Esophagus muscularis mucosa (tissue), 4 donors: ENCODE results near the gene ZNF662. TPM values are rescaled to one million over a fixed set of nuclear protein-coding genes. Genes with fewer than 3 reads are reported as not detected.

Experiments used
- DNase-seq: peaks from one replicate; pipeline ENCODE4 v3.0.0-alpha.2; 2017; ENCODE audit errors: extremely low spot score
- H3K27ac ChIP-seq, 4 donors: fragments of 200-600 bp; sonication (generic); replicated peaks in 1 of 4; 1 replicate in 3 of 4; 2 replicates in 1 of 4; pipeline ENCODE4 v1.5.1; 2016 to 2019; ENCODE audit warnings: mild to moderate bottlenecking in 1 of 4
- H3K27me3 ChIP-seq, 4 donors: fragments of 200-600 bp; sonication (generic); one replicate each; pipeline versions ENCODE4 v1.5.1 to v1.6.0; 2016 to 2019
- H3K36me3 ChIP-seq, 4 donors: fragments of 200-600 bp; sonication (generic); one replicate each; pipeline ENCODE4 v1.5.1; 2016 to 2019
- H3K4me1 ChIP-seq, 4 donors: fragments of 200-600 bp; sonication (generic); one replicate each; pipeline ENCODE4 v1.5.1; 2016 to 2019
- H3K4me3 ChIP-seq, 4 donors: fragments of 200-600 bp; sonication (generic); 1 replicate in 2 of 4; 2 replicates in 2 of 4; pipeline ENCODE4 v1.5.1; 2016 to 2019; ENCODE audit warnings: mild to moderate bottlenecking in 4 of 4, moderate library complexity in 1 of 4
- H3K9me3 ChIP-seq, 4 donors: fragments of 200-600 bp; sonication (generic); 1 replicate in 3 of 4; 2 replicates in 1 of 4; pipeline ENCODE4 v1.5.1; 2016 to 2019
- CTCF ChIP-seq, 3 experiments: fragments of 200-600 bp in 2 of 3; fragments of 450-650 bp in 1 of 3; sonication (generic) in 2 of 3; IDR thresholded peaks; one replicate each; pipeline ENCODE4 v1.5.1; 2017 to 2019; ENCODE audit warnings: antibody characterized with exemption in 3 of 3, mild to moderate bottlenecking in 2 of 3, moderate library complexity in 1 of 3
- EP300 ChIP-seq: sonication (generic); formaldehyde crosslinking; IDR thresholded peaks from one replicate; pipeline ENCODE4 v1.6.1; 2017; ENCODE audit warnings: antibody characterized with exemption
- POLR2A ChIP-seq: fragments of 450-650 bp; IDR thresholded peaks from one replicate; pipeline ENCODE4 v1.6.1; 2017; ENCODE audit warnings: antibody characterized with exemption, moderate library complexity, mild to moderate bottlenecking, low read depth
- POLR2AphosphoS5 ChIP-seq, 2 donors: sonication (generic); formaldehyde crosslinking; IDR thresholded peaks; one replicate each; pipeline ENCODE4 v1.6.1; 2017; ENCODE audit warnings: antibody characterized with exemption in 2 of 2
- WGBS: methylation state at CpG from one replicate; pipeline ENCODE4 v1.1.5; 2018; 5-methylcytosine and 5-hydroxymethylcytosine counted together
- intact Hi-C: fragments of 100-400 bp; cut with DNase I; formaldehyde crosslinking; loops from one replicate; pipeline ENCODE4 v1.15.1; 2023
- total RNA-seq, 4 donors: library from RNA; depleted of rRNA; stranded (reverse); fragments of >200 nt; gene quantifications; one replicate each; pipeline versions ENCODE4 v1.1.0 to v1.2.1, GENCODE V29; 2016

Gene ZNF662
- total RNA-seq, 4 donors from 2014 or later, result 4.0 to 11.6 (median 5.3) TPM

- H3K9me3 ChIP-seq, result no peaks in the 10 kb centered on the region
- no peak for DNase-seq
- no peaks in the 10 kb centered on the region for H3K27me3 ChIP-seq
- H3K4me3 ChIP-seq, result no peak overlapping the region
- H3K36me3 ChIP-seq, result peaks cover 0 to 15% (median 4%) of the 10 kb centered on the region in 4 donors
- no peak for TF ChIP-seq POLR2AphosphoS5 (IDR thresholded peaks at IDR 0.05)
- no peak for TF ChIP-seq EP300
- no peak for TF ChIP-seq POLR2A
- TF ChIP-seq CTCF (IDR thresholded peaks at IDR 0.05), result no peak
- intact Hi-C loops, result no loop called here
- H3K27ac ChIP-seq, result no peak overlapping the region
- 85% methylated on average over 1 of the region's 1 CpG for WGBS
- H3K4me1 ChIP-seq, result peaks cover 5 to 28% (median 21%) of the 10 kb centered on the region in 4 donors
These were observed 1.9 kb upstream of the ZNF662 start for GRCh38 chr3:42904076-42904475.

GRCh38 chr3:42905740-42906069, 237 bp upstream of the ZNF662 start:
- peaks cover 0 to 31% (median 18%) of the 10 kb centered on the region in 4 donors for H3K36me3 ChIP-seq
- TF ChIP-seq EP300 (no peak), CTCF (IDR thresholded peaks at IDR 0.05) (no peak), POLR2A (no peak), POLR2AphosphoS5 (IDR thresholded peaks at IDR 0.05) (no peak)
- H3K27me3 ChIP-seq, result no peaks in the 10 kb centered on the region
- H3K9me3 ChIP-seq, result peaks cover 0 to 10% (median 1%) of the 10 kb centered on the region in 4 donors
- intact Hi-C loops, result no loop called here
- peak overlapping the region; percentile 60 to 82 (median 64) for H3K4me3 ChIP-seq
- peaks cover 5 to 28% (median 21%) of the 10 kb centered on the region in 4 donors for H3K4me1 ChIP-seq
- no peak for DNase-seq
- H3K27ac ChIP-seq, result peak overlapping the region; percentile 75 to 81 (median 78)
- 37% methylated on average over 5 of the region's 12 CpGs for WGBS

- intact Hi-C loops, result no loop called here
- peak overlapping the region in 2 of 4 donors; percentile 76 to 81 for H3K27ac ChIP-seq
- 60% methylated on average over 4 of the region's 4 CpGs for WGBS
- H3K4me1 ChIP-seq, result peaks cover 5 to 28% (median 21%) of the 10 kb centered on the region in 4 donors
- TF ChIP-seq POLR2A (no peak), POLR2AphosphoS5 (IDR thresholded peaks at IDR 0.05) (no peak), EP300 (no peak), CTCF (IDR thresholded peaks at IDR 0.05) (no peak)
- no peak for DNase-seq
- peak overlapping the region; percentile 60 to 82 (median 64) for H3K4me3 ChIP-seq
- H3K27me3 ChIP-seq, result no peaks in the 10 kb centered on the region
- peaks cover 0 to 19% (median 7%) of the 10 kb centered on the region in 4 donors for H3K9me3 ChIP-seq
- H3K36me3 ChIP-seq, result peaks cover 9 to 42% (median 29%) of the 10 kb centered on the region in 4 donors
These were observed 874 bp downstream of the ZNF662 start for GRCh38 chr3:42906848-42907183.

- Histone ChIP-seq H3K4me1 (peaks cover 5 to 28% (median 21%) of the 10 kb centered on the region in 4 donors), H3K36me3 (peaks cover 20 to 55% (median 39%) of the 10 kb centered on the region in 4 donors), H3K27me3 (no peaks in the 10 kb centered on the region), H3K4me3 (no peak overlapping the region), H3K9me3 (peaks cover 0 to 29% (median 17%) of the 10 kb centered on the region in 4 donors), H3K27ac (no peak overlapping the region)
- TF ChIP-seq POLR2AphosphoS5 (IDR thresholded peaks at IDR 0.05) (no peak), EP300 (no peak), CTCF (IDR thresholded peaks at IDR 0.05) (no peak), POLR2A (no peak)
- DNase-seq, result peak; percentile 57
- WGBS, result 93% methylated on average over 7 of the region's 7 CpGs
- intact Hi-C loops, result no loop called here
These were observed 2.7 kb downstream of the ZNF662 start for GRCh38 chr3:42908675-42909074.

- H3K27ac ChIP-seq, result no peak overlapping the region
- peaks cover 7 to 56% (median 46%) of the 10 kb centered on the region in 4 donors for H3K9me3 ChIP-seq
- H3K36me3 ChIP-seq, result peaks cover 38 to 76% (median 56%) of the 10 kb centered on the region in 4 donors
- H3K4me1 ChIP-seq, result peaks cover 5 to 16% (median 10%) of the 10 kb centered on the region in 4 donors
- H3K4me3 ChIP-seq, result no peak overlapping the region
- 96% methylated on average over 2 of the region's 2 CpGs for WGBS
- no peaks in the 10 kb centered on the region for H3K27me3 ChIP-seq
- TF ChIP-seq POLR2AphosphoS5 (IDR thresholded peaks at IDR 0.05), result no peak
- TF ChIP-seq CTCF (IDR thresholded peaks at IDR 0.05), result no peak
- no peak for TF ChIP-seq EP300
- TF ChIP-seq POLR2A, result no peak
- intact Hi-C loops, result no loop called here
- DNase-seq, result no peak
These were observed 5.6 kb downstream of the ZNF662 start for GRCh38 chr3:42911551-42911950.
